ENCODE results near the gene PIK3R2.

Gene PIK3R2

GRCh38 chr19:18171605-18172327 is 18.8 kb downstream of the PIK3R2 start:
- DNase-seq (ENCODE audit: low read depth) = no peak
- no peak for TF ChIP-seq CTCF (IDR thresholded peaks at IDR 0.05; ENCODE audit: control insufficient read depth, insufficient read depth, low read depth, low read length, missing control alignments)
- no peak overlapping the region for H3K4me3 ChIP-seq (ENCODE audit: control insufficient read depth, low read depth, low read length)

- no peak overlapping the region for H3K4me3 ChIP-seq (ENCODE audit: control insufficient read depth, low read depth, low read length)
- no peak for DNase-seq (ENCODE audit: low read depth)
- no peak for TF ChIP-seq CTCF (IDR thresholded peaks at IDR 0.05; ENCODE audit: control insufficient read depth, insufficient read depth, low read depth, low read length, missing control alignments)
Observed at GRCh38 chr19:18172331-18173053, 19.5 kb downstream of the PIK3R2 start.

GRCh38 chr19:18173054-18173571 is 20.1 kb downstream of the PIK3R2 start:
- DNase-seq (ENCODE audit: low read depth) = no peak
- no peak for TF ChIP-seq CTCF (IDR thresholded peaks at IDR 0.05; ENCODE audit: control insufficient read depth, insufficient read depth, low read depth, low read length, missing control alignments)
- H3K4me3 ChIP-seq (ENCODE audit: control insufficient read depth, low read depth, low read length) = peak overlapping the region; percentile 81

GRCh38 chr19:18173572-18174288 is 20.8 kb downstream of the PIK3R2 start, which contains the start of gene IFI30:
Gene IFI30 (plus strand): TSS chr19:18173813. CDS start chr19:18173842, 29 bp downstream.
- H3K4me3 ChIP-seq (ENCODE audit: control insufficient read depth, low read depth, low read length) = peak within 1 kb of the TSS; percentile 81
- DNase-seq (ENCODE audit: low read depth) = no peak
- TF ChIP-seq CTCF (IDR thresholded peaks at IDR 0.05; ENCODE audit: control insufficient read depth, insufficient read depth, low read depth, low read length, missing control alignments) = no peak

- DNase-seq (ENCODE audit: low read depth) = no peak
- H3K4me3 ChIP-seq (ENCODE audit: control insufficient read depth, low read depth, low read length) = no peak overlapping the region
- no peak for TF ChIP-seq CTCF (IDR thresholded peaks at IDR 0.05; ENCODE audit: control insufficient read depth, insufficient read depth, low read depth, low read length, missing control alignments)
Observed at GRCh38 chr19:18174983-18175382, 22.0 kb downstream of the PIK3R2 start.

Data from AG09309 (cell line).